Measurements from ENCODE around the gene UBP1. TPM values are rescaled to one million over a fixed set of nuclear protein-coding genes. Genes with fewer than 3 reads are reported as not detected.

Gene UBP1
- total RNA-seq, 4 donors from 2014 or later, result 51.4 to 71.4 (median 53.9) TPM

GRCh38 chr3:33386631-33387030, 53.6 kb downstream of the UBP1 start:
- 68 to 77% methylated on average over 1 of the region's 1 CpG for WGBS, 2 donors
- Histone ChIP-seq H3K36me3 (peaks cover 0 to 78% (median 4%) of the 10 kb centered on the region in 3 donors), H3K27me3 (no peaks in the 10 kb centered on the region), H3K4me1 (no peaks in the 10 kb centered on the region), H3K9me3 (no peaks in the 10 kb centered on the region), H3K4me3 (no peak overlapping the region), H3K27ac (no peak overlapping the region)
- no peak for DNase-seq (ENCODE audit: low spot score in 2 of 2)
- TF ChIP-seq POLR2A (IDR thresholded peaks at IDR 0.05) (no peak), EP300 (IDR thresholded peaks at IDR 0.05) (no peak), CTCF (IDR thresholded peaks at IDR 0.05) (no peak)

GRCh38 chr3:33385423-33385822, 54.8 kb downstream of the UBP1 start:
- no peak for TF ChIP-seq EP300 (IDR thresholded peaks at IDR 0.05)
- TF ChIP-seq CTCF (IDR thresholded peaks at IDR 0.05), result no peak
- Histone ChIP-seq H3K36me3 (peaks cover 0 to 72% (median 4%) of the 10 kb centered on the region in 3 donors), H3K4me1 (no peaks in the 10 kb centered on the region), H3K9me3 (no peaks in the 10 kb centered on the region), H3K4me3 (no peak overlapping the region), H3K27me3 (no peaks in the 10 kb centered on the region), H3K27ac (no peak overlapping the region)
- no peak for DNase-seq (ENCODE audit: low spot score in 2 of 2)
- 76 to 77% methylated on average over 5 of the region's 5 CpGs for WGBS, 2 donors

GRCh38 chr3:33383951-33384350, 56.3 kb downstream of the UBP1 start:
- TF ChIP-seq EP300 (IDR thresholded peaks at IDR 0.05), result no peak
- no peak for TF ChIP-seq CTCF (IDR thresholded peaks at IDR 0.05)
- Histone ChIP-seq H3K27me3 (no peaks in the 10 kb centered on the region), H3K4me3 (no peak overlapping the region), H3K36me3 (peaks cover 0 to 69% (median 4%) of the 10 kb centered on the region in 3 donors), H3K4me1 (no peaks in the 10 kb centered on the region), H3K27ac (no peak overlapping the region), H3K9me3 (no peaks in the 10 kb centered on the region)
- WGBS, 2 donors, result 98% methylated on average over 12 of the region's 12 CpGs
- no peak for DNase-seq (ENCODE audit: low spot score in 2 of 2)

- H3K27me3 ChIP-seq, result no peaks in the 10 kb centered on the region
- H3K4me3 ChIP-seq, result no peak overlapping the region
- no peak for DNase-seq (ENCODE audit: low spot score in 2 of 2)
- peaks cover 0 to 57% (median 0%) of the 10 kb centered on the region in 3 donors for H3K36me3 ChIP-seq
- no peaks in the 10 kb centered on the region for H3K4me1 ChIP-seq
- H3K27ac ChIP-seq, result no peak overlapping the region
- WGBS, 2 donors, result 86 to 89% methylated on average over 3 of the region's 3 CpGs
- no peak for TF ChIP-seq POLR2A (IDR thresholded peaks at IDR 0.05)
- no peaks in the 10 kb centered on the region for H3K9me3 ChIP-seq
Observed at GRCh38 chr3:33380653-33381052, 59.6 kb downstream of the UBP1 start.

- no peak for DNase-seq (ENCODE audit: low spot score in 2 of 2)
- Histone ChIP-seq H3K9me3 (no peaks in the 10 kb centered on the region), H3K36me3 (peaks cover 0 to 51% (median 0%) of the 10 kb centered on the region in 3 donors), H3K4me3 (no peak overlapping the region), H3K27ac (no peak overlapping the region), H3K27me3 (no peaks in the 10 kb centered on the region), H3K4me1 (peaks cover 0 to 2% (median 0%) of the 10 kb centered on the region in 4 donors)
- 85 to 87% methylated on average over 2 to 3 of the region's 3 CpGs for WGBS, 2 donors
- no peak for TF ChIP-seq CTCF (IDR thresholded peaks at IDR 0.05)
- TF ChIP-seq POLR2A (IDR thresholded peaks at IDR 0.05), result no peak
- TF ChIP-seq EP300 (IDR thresholded peaks at IDR 0.05), result no peak
Observed at GRCh38 chr3:33377931-33378330, 62.3 kb downstream of the UBP1 start.

- peaks cover 0 to 51% (median 0%) of the 10 kb centered on the region in 3 donors for H3K36me3 ChIP-seq
- no peak overlapping the region for H3K27ac ChIP-seq
- 81 to 88% methylated on average over 3 of the region's 3 CpGs for WGBS, 2 donors
- no peaks in the 10 kb centered on the region for H3K9me3 ChIP-seq
- no peak for TF ChIP-seq CTCF (IDR thresholded peaks at IDR 0.05)
- no peak for TF ChIP-seq EP300 (IDR thresholded peaks at IDR 0.05)
- H3K4me1 ChIP-seq, result peaks cover 0 to 6% (median 0%) of the 10 kb centered on the region in 4 donors
- no peaks in the 10 kb centered on the region for H3K27me3 ChIP-seq
- H3K4me3 ChIP-seq, result no peak overlapping the region
- no peak for DNase-seq (ENCODE audit: low spot score in 2 of 2)
Observed at GRCh38 chr3:33377489-33377888, 62.7 kb downstream of the UBP1 start.

Data from tibial nerve (tissue), 4 donors.